HCT116 (cell line): Measurements from ENCODE around the gene KIF14. TPM values are rescaled to one million over a fixed set of nuclear protein-coding genes. Genes with fewer than 3 reads are reported as not detected.
"Not testable (repeated sequence)": the region's sequence is repeated elsewhere in the genome, so short reads cannot be mapped to it uniquely, and the experiment has no call there.

Source experiments
- ATAC-seq: fragments of 200-7000 bp; cut with Tn5 transposase; 2 replicates; pipeline ENCODE4 v1.9.1; 2020; ENCODE audit warnings: mild to moderate bottlenecking, moderate library complexity
- BruUV-seq: library from RNA; stranded (reverse); fragments of 400-500 nt; replicated peaks from 2 replicates; lab custom pipeline; 2021; lab: Mats Ljungman, UMichigan
- CTCF ChIA-PET: fragments of 300-600 bp; sonication (Branson Sonifier 250); formaldehyde crosslinking; loops from one replicate; lab custom pipeline; 2021; ENCODE audit warnings: antibody characterized with exemption; lab: Charles Lee
- POLR2A ChIA-PET: fragments of 300-600, 350-600 bp; sonication (Branson Sonifier 250); formaldehyde crosslinking; loops from one replicate; lab custom pipeline; 2021; ENCODE audit warnings: antibody characterized with exemption; lab: Charles Lee
- RAD21 ChIA-PET, 2 experiments: fragments of 300-600 bp; sonication (Branson Sonifier 250); formaldehyde crosslinking; loops; one replicate each; lab custom pipeline; 2023; ENCODE audit warnings: low total read pairs in 2 of 2; ENCODE audit not compliant: uncharacterized antibody in 2 of 2, unreplicated experiment in 2 of 2, low non-redundant PET in 1 of 2; lab: Charles Lee
- DNase-seq: peaks from one replicate; pipeline ENCODE4 v3.0.0-alpha.2; 2010; ENCODE audit warnings: low read depth, low spot score
- H2AFZ ChIP-seq: fragments of 200-600 bp; shearing (Covaris generic), sonication (generic); 2 replicates; pipeline ENCODE4 v1.6.1; 2017; ENCODE audit warnings: low read depth, mixed run types, mixed read lengths, antibody characterized with exemption, low read length; ENCODE audit not compliant: poor library complexity, severe bottlenecking
- H3K27ac ChIP-seq: 2 replicates; pipeline ENCODE4 v1.5.1; 2012; ENCODE audit warnings: low read depth, low read length
- H3K27me3 ChIP-seq: fragments of 200-600 bp; sonication (generic); 2 replicates; pipeline ENCODE4 v1.6.1; 2016; ENCODE audit warnings: mixed run types, low read length, mixed read lengths; ENCODE audit not compliant: insufficient read depth
- H3K36me3 ChIP-seq, 2 experiments: fragments of 200-500 bp in 1 of 2; fragments of 200-600 bp in 1 of 2; sonication (Bioruptor generic) in 1 of 2; sonication (generic) in 1 of 2; 2 replicates each; pipeline versions ENCODE4 v1.5.1 to v1.6.1; 2014 to 2016; ENCODE audit warnings: low read length in 2 of 2, inconsistent platforms in 1 of 2, mixed read lengths in 1 of 2, mixed run types in 1 of 2; ENCODE audit not compliant: insufficient read depth in 2 of 2, control insufficient read depth in 1 of 2
- H3K4me1 ChIP-seq, 2 experiments: fragments of 200-600 bp in 1 of 2; sonication (generic) in 1 of 2; 2 replicates each; pipeline versions ENCODE4 v1.5.1 to v1.6.1; 2012 to 2017; ENCODE audit warnings: low read length in 2 of 2, inconsistent platforms in 1 of 2, mild to moderate bottlenecking in 1 of 2, mixed read lengths in 1 of 2, mixed run types in 1 of 2, moderate library complexity in 1 of 2; ENCODE audit not compliant: insufficient read depth in 2 of 2, control insufficient read depth in 1 of 2
- H3K4me2 ChIP-seq: fragments of 200-600 bp; sonication (generic); 2 replicates; pipeline ENCODE4 v1.6.1; 2017; ENCODE audit warnings: mixed run types, low read length, mixed read lengths
- H3K4me3 ChIP-seq, 2 experiments: fragments of 200-600 bp in 1 of 2; sonication (generic) in 1 of 2; replicated peaks in 1 of 2; 2 replicates each; pipeline ENCODE4 v1.5.1; 2011 to 2016; ENCODE audit warnings: low read length in 2 of 2, control low read depth in 1 of 2, low read depth in 1 of 2, mild to moderate bottlenecking in 1 of 2, mixed read lengths in 1 of 2, mixed run types in 1 of 2
- H3K79me2 ChIP-seq: fragments of 200-600 bp; sonication (generic); 2 replicates; pipeline ENCODE4 v1.6.1; 2017; ENCODE audit warnings: mild to moderate bottlenecking, mixed run types, low read length, moderate library complexity, mixed read lengths; ENCODE audit not compliant: insufficient read depth
- H3K9ac ChIP-seq: fragments of 200-600 bp; sonication (generic); 2 replicates; pipeline ENCODE4 v1.6.1; 2016; ENCODE audit warnings: low read length, mixed read lengths
- H3K9me2 ChIP-seq: fragments of 200-600 bp; sonication (generic), shearing (Covaris generic); 2 replicates; pipeline ENCODE4 v1.6.1; 2017; ENCODE audit warnings: mixed run types, mild to moderate bottlenecking, moderate library complexity; ENCODE audit not compliant: insufficient read depth
- H3K9me3 ChIP-seq, 2 experiments: fragments of 200-500 bp in 1 of 2; fragments of 200-600 bp in 1 of 2; sonication (Bioruptor generic) in 1 of 2; sonication (generic) in 1 of 2; 2 replicates each; pipeline ENCODE4 v1.6.1; 2014 to 2017; ENCODE audit warnings: low read length in 2 of 2, mixed read lengths in 2 of 2, inconsistent platforms in 1 of 2, low read depth in 1 of 2, mild to moderate bottlenecking in 1 of 2, mixed run types in 1 of 2, moderate library complexity in 1 of 2; ENCODE audit not compliant: control insufficient read depth in 1 of 2, insufficient read depth in 1 of 2
- H4K20me1 ChIP-seq: fragments of 200-600 bp; sonication (generic), shearing (Covaris generic); 2 replicates; pipeline ENCODE4 v1.6.1; 2017; ENCODE audit warnings: mixed run types, mild to moderate bottlenecking, moderate library complexity; ENCODE audit not compliant: insufficient read depth
- ATF3 ChIP-seq: IDR thresholded peaks from 2 replicates; pipeline ENCODE4 v1.6.1; 2012
- CEBPB ChIP-seq: IDR thresholded peaks from 2 replicates; pipeline ENCODE4 v1.6.1; 2012; ENCODE audit warnings: low read depth
- EGR1 ChIP-seq: IDR thresholded peaks from 2 replicates; pipeline ENCODE4 v1.6.1; 2012; ENCODE audit warnings: low read depth
- ELF1 ChIP-seq: IDR thresholded peaks from 2 replicates; pipeline ENCODE4 v1.6.1; 2012; ENCODE audit warnings: low read depth, borderline replicate concordance
- EZH2 ChIP-seq: fragments of 200-600 bp; sonication (generic); IDR thresholded peaks from 2 replicates; pipeline ENCODE4 v1.6.1; 2017; ENCODE audit warnings: antibody characterized with exemption, mixed run types
- EZH2phosphoT487 ChIP-seq: fragments of 200-600 bp; IDR thresholded peaks from 2 replicates; pipeline ENCODE4 v1.6.1; 2018; ENCODE audit warnings: antibody characterized with exemption, borderline replicate concordance
- FOSL1 ChIP-seq: IDR thresholded peaks from 2 replicates; pipeline ENCODE4 v1.6.1; 2012; ENCODE audit warnings: low read depth
- POLR2A ChIP-seq: IDR thresholded peaks from 2 replicates; pipeline ENCODE4 v1.7.0; 2011; ENCODE audit warnings: borderline replicate concordance; ENCODE audit not compliant: insufficient read depth, insufficient read length; ENCODE audit errors: extremely low read depth
- REST ChIP-seq: IDR thresholded peaks from 2 replicates; pipeline ENCODE4 v1.6.1; 2012; ENCODE audit warnings: low read depth
- SIN3A ChIP-seq: IDR thresholded peaks from 2 replicates; pipeline ENCODE4 v1.6.1; 2012; ENCODE audit warnings: low read depth
- TCF7L2 ChIP-seq: IDR thresholded peaks from 2 replicates; pipeline ENCODE4 v1.7.0; 2011; ENCODE audit warnings: borderline replicate concordance, inconsistent platforms; ENCODE audit not compliant: insufficient read depth, insufficient read length; ENCODE audit errors: extremely low read depth
- ZBTB33 ChIP-seq: IDR thresholded peaks from 2 replicates; pipeline ENCODE4 v1.6.1; 2011; ENCODE audit warnings: mild to moderate bottlenecking, low read length, moderate library complexity; ENCODE audit not compliant: insufficient replicate concordance; ENCODE audit errors: extremely low read depth
- ZNF274 ChIP-seq: fragments of 200-500 bp; sonication (Bioruptor generic); IDR thresholded peaks from 2 replicates; pipeline ENCODE4 v1.6.1; 2014; ENCODE audit warnings: mild to moderate bottlenecking, low read depth, low read length, inconsistent platforms
- intact Hi-C: fragments of 100-400 bp; cut with micrococcal nuclease; formaldehyde crosslinking; loops from 2 replicates; pipeline ENCODE4 v1.10.0; 2022
- total RNA-seq: library from RNA; stranded (reverse); gene quantifications from one replicate; pipeline ENCODE4 v1.2.1, GENCODE V29; 2021; ENCODE audit not compliant: unreplicated experiment

KIF14 gene
- total RNA-seq, 1 experiment from 2014 or later = 21.8 TPM

- H3K9me3 ChIP-seq, H2AFZ ChIP-seq, H3K36me3 ChIP-seq, H3K79me2 ChIP-seq, RAD21 ChIA-PET, H3K27me3 ChIP-seq, H3K27ac ChIP-seq, ATAC-seq, H3K4me3 ChIP-seq, intact Hi-C loops, H3K4me2 ChIP-seq, CTCF ChIA-PET, H3K4me1 ChIP-seq, H3K9ac ChIP-seq, BruUV-seq, POLR2A ChIA-PET, DNase-seq, H4K20me1 ChIP-seq, H3K9me2 ChIP-seq: not testable (repeated sequence)
Observed at GRCh38 chr1:200524551-200524950, 96.0 kb downstream of the KIF14 start.

- no peak overlapping the region for H3K4me2 ChIP-seq
- no peak overlapping the region for H3K4me3 ChIP-seq
- H3K27me3 ChIP-seq = no peaks in the 10 kb centered on the region
- no peaks in the 10 kb centered on the region for H3K79me2 ChIP-seq
- DNase-seq (no peak), ATAC-seq (no peak)
- H2AFZ ChIP-seq = no peak overlapping the region
- ChIA-PET CTCF (no interaction called here), RAD21 (no interaction called here), POLR2A (no interaction called here)
- no peaks in the 10 kb centered on the region for H3K9me3 ChIP-seq
- intact Hi-C loops = no loop called here
- no peaks in the 10 kb centered on the region for H4K20me1 ChIP-seq
- H3K36me3 ChIP-seq = no peaks in the 10 kb centered on the region
- H3K9me2 ChIP-seq = no peaks in the 10 kb centered on the region
- no peaks in the 10 kb centered on the region for H3K4me1 ChIP-seq
- H3K27ac ChIP-seq = no peak overlapping the region
- no peak overlapping the region for H3K9ac ChIP-seq
- no TSS peak for BruUV-seq
- TF ChIP-seq EZH2phosphoT487 (no peak), SIN3A (no peak), ATF3 (no peak), EZH2 (no peak), ZNF274 (no peak), ELF1 (no peak), CEBPB (no peak), ZBTB33 (no peak), EGR1 (no peak), FOSL1 (no peak), POLR2A (no peak), REST (no peak), TCF7L2 (no peak)
Observed at GRCh38 chr1:200524092-200524491, 96.5 kb downstream of the KIF14 start.
